Activated T-cell treated with anti-CD3 and anti-CD28 coated beads, Interleukin-2, amount 50 U/mL, for 24 hours (primary cell): Measurements from ENCODE around the gene CCDC15.

Experiments used
- DNase-seq: peaks from one replicate; pipeline ENCODE4 v3.0.0-alpha.2; 2020
- H3K27ac Mint-ChIP-seq: 2 replicates; pipeline ENCODE4 v1.8.0; 2020; ENCODE audit warnings: mild to moderate bottlenecking, mixed read lengths
- H3K27me3 Mint-ChIP-seq: 2 replicates; pipeline ENCODE4 v1.8.0; 2020; ENCODE audit warnings: mixed read lengths
- H3K36me3 Mint-ChIP-seq: 2 replicates; pipeline ENCODE4 v1.8.0; 2020; ENCODE audit warnings: low read depth, mixed read lengths
- H3K4me1 Mint-ChIP-seq: 2 replicates; pipeline ENCODE4 v1.8.0; 2020; ENCODE audit warnings: low read depth, mixed read lengths
- H3K4me3 Mint-ChIP-seq: 2 replicates; pipeline ENCODE4 v1.8.0; 2020; ENCODE audit warnings: mild to moderate bottlenecking, moderate library complexity, mixed read lengths
- H3K9me3 Mint-ChIP-seq: 2 replicates; pipeline ENCODE4 v1.8.0; 2020; ENCODE audit warnings: mixed read lengths

Gene CCDC15

GRCh38 chr11:124934862-124935547, 19.0 kb upstream of the CCDC15 start:
- peaks cover 7% of the 10 kb centered on the region for H3K4me1 Mint-ChIP-seq
- no peak for DNase-seq
- no peak overlapping the region for H3K27ac Mint-ChIP-seq
- no peak overlapping the region for H3K4me3 Mint-ChIP-seq
- peaks cover 3% of the 10 kb centered on the region for H3K27me3 Mint-ChIP-seq
- no peaks in the 10 kb centered on the region for H3K36me3 Mint-ChIP-seq
- no peaks in the 10 kb centered on the region for H3K9me3 Mint-ChIP-seq

- Mint-ChIP-seq H3K4me3 (no peak within 1 kb of the TSS), H3K9me3 (no peaks in the 10 kb centered on the region), H3K27ac (no peak within 1 kb of the TSS), H3K4me1 (peaks cover 2% of the 10 kb centered on the region), H3K36me3 (no peaks in the 10 kb centered on the region), H3K27me3 (peaks cover 3% of the 10 kb centered on the region)
- no peak for DNase-seq
These were observed 18.2 kb upstream of the CCDC15 start, which contains the start of gene HEPACAM for GRCh38 chr11:124935548-124936514. Gene HEPACAM (minus strand): TSS chr11:124936047. CDS start chr11:124936006, 41 bp downstream.

- no peak for DNase-seq
- H3K27me3 Mint-ChIP-seq = peaks cover 3% of the 10 kb centered on the region
- no peaks in the 10 kb centered on the region for H3K9me3 Mint-ChIP-seq
- no peak overlapping the region for H3K4me3 Mint-ChIP-seq
- no peak overlapping the region for H3K27ac Mint-ChIP-seq
- H3K4me1 Mint-ChIP-seq = no peaks in the 10 kb centered on the region
- H3K36me3 Mint-ChIP-seq = no peaks in the 10 kb centered on the region
These were observed 16.6 kb upstream of the CCDC15 start for GRCh38 chr11:124937336-124937935.

- Mint-ChIP-seq H3K27ac (no peak overlapping the region), H3K9me3 (no peaks in the 10 kb centered on the region), H3K27me3 (peaks cover 3% of the 10 kb centered on the region), H3K4me3 (no peak overlapping the region), H3K4me1 (peaks cover 7% of the 10 kb centered on the region), H3K36me3 (no peaks in the 10 kb centered on the region)
- no peak for DNase-seq
These were observed 15.7 kb upstream of the CCDC15 start for GRCh38 chr11:124938206-124938765.

- Mint-ChIP-seq H3K4me3 (no peak overlapping the region), H3K36me3 (no peaks in the 10 kb centered on the region), H3K27ac (no peak overlapping the region), H3K27me3 (peaks cover 3% of the 10 kb centered on the region), H3K9me3 (no peaks in the 10 kb centered on the region), H3K4me1 (peaks cover 13% of the 10 kb centered on the region)
- DNase-seq = no peak
These were observed 15.0 kb upstream of the CCDC15 start for GRCh38 chr11:124938970-124939369.

GRCh38 chr11:124941703-124942102, 12.3 kb upstream of the CCDC15 start:
- H3K27ac Mint-ChIP-seq = no peak overlapping the region
- no peak overlapping the region for H3K4me3 Mint-ChIP-seq
- peaks cover 16% of the 10 kb centered on the region for H3K4me1 Mint-ChIP-seq
- H3K9me3 Mint-ChIP-seq = no peaks in the 10 kb centered on the region
- DNase-seq = no peak
- no peaks in the 10 kb centered on the region for H3K36me3 Mint-ChIP-seq
- no peaks in the 10 kb centered on the region for H3K27me3 Mint-ChIP-seq

- Mint-ChIP-seq H3K4me3 (no peak overlapping the region), H3K27me3 (no peaks in the 10 kb centered on the region), H3K27ac (no peak overlapping the region), H3K36me3 (no peaks in the 10 kb centered on the region), H3K9me3 (no peaks in the 10 kb centered on the region), H3K4me1 (peaks cover 16% of the 10 kb centered on the region)
- DNase-seq = no peak
These were observed 11.3 kb upstream of the CCDC15 start for GRCh38 chr11:124942466-124943253.

- Mint-ChIP-seq H3K4me1 (peaks cover 16% of the 10 kb centered on the region), H3K4me3 (no peak overlapping the region), H3K27me3 (no peaks in the 10 kb centered on the region), H3K27ac (no peak overlapping the region), H3K9me3 (peaks cover under 1% of the 10 kb centered on the region), H3K36me3 (no peaks in the 10 kb centered on the region)
- no peak for DNase-seq
These were observed 10.8 kb upstream of the CCDC15 start for GRCh38 chr11:124943254-124943616.

GRCh38 chr11:124943741-124944140, 10.3 kb upstream of the CCDC15 start:
- Mint-ChIP-seq H3K27ac (no peak overlapping the region), H3K27me3 (no peaks in the 10 kb centered on the region), H3K9me3 (peaks cover 3% of the 10 kb centered on the region), H3K4me1 (peaks cover 17% of the 10 kb centered on the region), H3K4me3 (no peak overlapping the region), H3K36me3 (no peaks in the 10 kb centered on the region)
- no peak for DNase-seq

GRCh38 chr11:124944565-124944964, 9.4 kb upstream of the CCDC15 start:
- no peak overlapping the region for H3K27ac Mint-ChIP-seq
- no peaks in the 10 kb centered on the region for H3K27me3 Mint-ChIP-seq
- no peak for DNase-seq
- peaks cover 22% of the 10 kb centered on the region for H3K4me1 Mint-ChIP-seq
- peaks cover 3% of the 10 kb centered on the region for H3K9me3 Mint-ChIP-seq
- H3K4me3 Mint-ChIP-seq = no peak overlapping the region
- peaks cover 4% of the 10 kb centered on the region for H3K36me3 Mint-ChIP-seq

- no peak for DNase-seq
- Mint-ChIP-seq H3K36me3 (peaks cover 4% of the 10 kb centered on the region), H3K27me3 (no peaks in the 10 kb centered on the region), H3K27ac (no peak overlapping the region), H3K9me3 (peaks cover 3% of the 10 kb centered on the region), H3K4me3 (no peak overlapping the region), H3K4me1 (peaks cover 26% of the 10 kb centered on the region)
These were observed 8.2 kb upstream of the CCDC15 start for GRCh38 chr11:124945826-124946225.

- no peaks in the 10 kb centered on the region for H3K27me3 Mint-ChIP-seq
These were observed 7.3 kb upstream of the CCDC15 start for GRCh38 chr11:124946735-124947141.

GRCh38 chr11:124950601-124951330, 3.2 kb upstream of the CCDC15 start:
- no peak overlapping the region for H3K4me3 Mint-ChIP-seq
- DNase-seq = no peak
- H3K27ac Mint-ChIP-seq = no peak overlapping the region
- peaks cover 9% of the 10 kb centered on the region for H3K4me1 Mint-ChIP-seq
- peaks cover 4% of the 10 kb centered on the region for H3K36me3 Mint-ChIP-seq
- H3K9me3 Mint-ChIP-seq = peaks cover 3% of the 10 kb centered on the region
- no peaks in the 10 kb centered on the region for H3K27me3 Mint-ChIP-seq

More at GRCh38 chr11:124946735-124947141, 7.3 kb upstream of the CCDC15 start:
- no peak for DNase-seq
- Mint-ChIP-seq H3K36me3 (peaks cover 4% of the 10 kb centered on the region), H3K27ac (no peak overlapping the region), H3K4me3 (no peak overlapping the region), H3K9me3 (peaks cover 3% of the 10 kb centered on the region), H3K4me1 (peaks cover 26% of the 10 kb centered on the region)
